B cell (primary cell): ENCODE data around the gene RAPH1. TPM values are rescaled to one million over a fixed set of nuclear protein-coding genes. Genes with fewer than 3 reads are reported as not detected.

ENCODE experiments used
- ATAC-seq: fragments of 200-7000 bp; cut with Tn5 transposase; one replicate; pipeline ENCODE4 v1.10.0; 2021; ENCODE audit warnings: low read depth, mild to moderate bottlenecking, moderate number of reproducible peaks, moderate library complexity
- CTCF ChIA-PET: fragments of 350-600 bp; sonication (Branson Sonifier 250); formaldehyde crosslinking; loops from one replicate; lab custom pipeline; 2021; ENCODE audit warnings: antibody characterized with exemption, inconsistent platforms; lab: Charles Lee
- POLR2A ChIA-PET: fragments of 350-600 bp; sonication (Branson Sonifier 250); formaldehyde crosslinking; loops from one replicate; lab custom pipeline; 2021; ENCODE audit warnings: antibody characterized with exemption; lab: Charles Lee
- DNase-seq: peaks from one replicate; pipeline ENCODE4 v3.0.0; 2013
- H2AFZ ChIP-seq: 2 replicates; pipeline ENCODE4 v1.6.1; 2012; ENCODE audit warnings: mild to moderate bottlenecking, low read depth, low read length; ENCODE audit not compliant: insufficient read depth, poor library complexity, severe bottlenecking
- H3K27ac ChIP-seq, 2 donors: 1 replicate in 1 of 2; 2 replicates in 1 of 2; pipeline ENCODE4 v1.5.1; 2012 to 2013; ENCODE audit warnings: low read length in 2 of 2, mild to moderate bottlenecking in 2 of 2, moderate library complexity in 1 of 2
- H3K27me3 ChIP-seq, 4 experiments: fragments of 200-600 bp in 1 of 4; sonication (generic) in 1 of 4; replicated peaks in 1 of 4; 1 replicate in 2 of 4; 2 replicates in 2 of 4; pipeline versions ENCODE4 v1.6.1 to v1.7.0; 2013 to 2016; ENCODE audit warnings: low read length in 3 of 4, mild to moderate bottlenecking in 2 of 4, mixed read lengths in 1 of 4, moderate library complexity in 1 of 4; ENCODE audit not compliant: insufficient read depth in 4 of 4, control insufficient read depth in 3 of 4; ENCODE audit errors: control extremely low read depth in 1 of 4
- H3K36me3 ChIP-seq, 2 experiments: replicated peaks in 1 of 2; 1 replicate in 1 of 2; 2 replicates in 1 of 2; pipeline versions ENCODE4 v1.6.1 to v1.7.1; 2013; ENCODE audit warnings: low read length in 1 of 2; ENCODE audit not compliant: insufficient read depth in 2 of 2, control insufficient read depth in 1 of 2; ENCODE audit errors: control extremely low read depth in 1 of 2, extremely low read depth in 1 of 2
- H3K4me1 ChIP-seq, 2 donors: fragments of 200-600 bp in 1 of 2; sonication (generic) in 1 of 2; 1 replicate in 1 of 2; 2 replicates in 1 of 2; pipeline versions ENCODE4 v1.5.1 to v1.6.1; 2013 to 2017; ENCODE audit warnings: low read length in 2 of 2; ENCODE audit not compliant: control insufficient read depth in 2 of 2, insufficient read depth in 2 of 2
- H3K4me2 ChIP-seq: replicated peaks from 2 replicates; pipeline ENCODE3; 2012; ENCODE audit warnings: mild to moderate bottlenecking, low read depth, low read length; ENCODE audit not compliant: poor library complexity, severe bottlenecking
- H3K4me3 ChIP-seq, 5 experiments: fragments of 200-600 bp in 1 of 5; sonication (generic) in 1 of 5; 1 replicate in 3 of 5; 2 replicates in 2 of 5; pipeline versions ENCODE4 v1.5.1 to v1.7.0; 2011 to 2016; ENCODE audit warnings: low read length in 4 of 5, mild to moderate bottlenecking in 4 of 5, low read depth in 2 of 5, control low read depth in 1 of 5, moderate library complexity in 1 of 5; ENCODE audit not compliant: insufficient read depth in 1 of 5; ENCODE audit errors: control extremely low read depth in 1 of 5, extremely low read depth in 1 of 5
- H3K79me2 ChIP-seq: fragments of 200-600 bp; sonication (generic); one replicate; pipeline ENCODE4 v1.6.0; 2016; ENCODE audit warnings: low read length; ENCODE audit not compliant: control insufficient read depth, insufficient read depth
- H3K9ac ChIP-seq: fragments of 200-600 bp; sonication (generic); 2 replicates; pipeline ENCODE4 v1.6.1; 2017; ENCODE audit warnings: mild to moderate bottlenecking, low read length, moderate library complexity
- H3K9me3 ChIP-seq, 3 donors: one replicate each; pipeline versions ENCODE4 v1.6.1 to v1.7.1; 2013; ENCODE audit warnings: low read length in 2 of 3; ENCODE audit not compliant: control insufficient read depth in 2 of 3, insufficient read depth in 1 of 3; ENCODE audit errors: control extremely low read depth in 1 of 3
- H4K20me1 ChIP-seq: 2 replicates; pipeline ENCODE4 v1.6.0; 2012; ENCODE audit warnings: mild to moderate bottlenecking, low read length; ENCODE audit not compliant: insufficient read depth, control insufficient read depth, poor library complexity, severe bottlenecking
- H3K27ac Mint-ChIP-seq: one replicate; pipeline ENCODE4 v1.8.0; 2021; ENCODE audit warnings: mixed read lengths
- H3K27me3 Mint-ChIP-seq: one replicate; pipeline ENCODE4 v1.8.0; 2021; ENCODE audit warnings: mixed read lengths
- H3K4me1 Mint-ChIP-seq: one replicate; pipeline ENCODE4 v1.8.0; 2021; ENCODE audit warnings: mixed read lengths
- H3K4me3 Mint-ChIP-seq: one replicate; pipeline ENCODE4 v1.8.0; 2021; ENCODE audit warnings: mixed read lengths
- H3K9me3 Mint-ChIP-seq: one replicate; pipeline ENCODE4 v1.8.0; 2022; ENCODE audit warnings: mixed read lengths; ENCODE audit not compliant: insufficient read depth
- EZH2 ChIP-seq: IDR thresholded peaks from 2 replicates; pipeline ENCODE4 v1.6.1; 2012; ENCODE audit warnings: borderline replicate concordance, low read depth, mild to moderate bottlenecking, moderate library complexity, low read length; ENCODE audit not compliant: insufficient read depth, poor library complexity, severe bottlenecking
- WGBS: methylation state at CpG from one replicate; pipeline ENCODE4 v1.1.5; 2013; ENCODE audit warnings: missing lambda C conversion rate; ENCODE audit not compliant: insufficient coverage; 5-methylcytosine and 5-hydroxymethylcytosine counted together
- intact Hi-C: fragments of 100-400 bp; cut with micrococcal nuclease; formaldehyde crosslinking; loops from one replicate; pipeline ENCODE4 v1.10.0; 2022
- polyA plus RNA-seq: library from polyadenylated mRNA; depleted of rRNA; stranded (reverse); fragments of >200 nt; gene quantifications from 2 replicates; pipeline ENCODE4 v1.2.3, GENCODE V29; 2012
- total RNA-seq, 2 donors: library from RNA; stranded (reverse); fragments of 120-200 nt in 1 of 2; gene quantifications; 1 replicate in 1 of 2; 2 replicates in 1 of 2; pipeline versions ENCODE4 v1.2.3 to v1.2.4, GENCODE V29; 2013 to 2022
- TF ChIP-seq, protein P1 (sequence below): fragments of 200-600 bp; IDR thresholded peaks from one replicate; pipeline ENCODE4 v1.8.0; 2022; ENCODE audit warnings: antibody characterized with exemption, mild to moderate bottlenecking

The RAPH1 gene
- total and polyA plus RNA-seq, 2 donors (not counting 1 experiment from before 2014, with no cell fraction given): 0.13 TPM; not detected in 1

- Histone ChIP-seq H3K27ac (no peak overlapping the region), H2AFZ (no peak overlapping the region), H3K4me3 (no peak overlapping the region), H3K79me2 (no peaks in the 10 kb centered on the region), H3K4me1 (no peaks in the 10 kb centered on the region), H3K9ac (no peak overlapping the region), H3K4me2 (no peak overlapping the region), H4K20me1 (no peaks in the 10 kb centered on the region), H3K36me3 (no peaks in the 10 kb centered on the region), H3K27me3 (peaks cover 0 to 10% (median 0%) of the 10 kb centered on the region in 4 experiments), H3K9me3 (no peaks in the 10 kb centered on the region)
- Mint-ChIP-seq H3K4me3 (no peak overlapping the region), H3K27me3 (peaks cover 23% of the 10 kb centered on the region), H3K9me3 (no peaks in the 10 kb centered on the region), H3K4me1 (no peaks in the 10 kb centered on the region), H3K27ac (no peak overlapping the region)
- TF ChIP-seq, protein P1, sequence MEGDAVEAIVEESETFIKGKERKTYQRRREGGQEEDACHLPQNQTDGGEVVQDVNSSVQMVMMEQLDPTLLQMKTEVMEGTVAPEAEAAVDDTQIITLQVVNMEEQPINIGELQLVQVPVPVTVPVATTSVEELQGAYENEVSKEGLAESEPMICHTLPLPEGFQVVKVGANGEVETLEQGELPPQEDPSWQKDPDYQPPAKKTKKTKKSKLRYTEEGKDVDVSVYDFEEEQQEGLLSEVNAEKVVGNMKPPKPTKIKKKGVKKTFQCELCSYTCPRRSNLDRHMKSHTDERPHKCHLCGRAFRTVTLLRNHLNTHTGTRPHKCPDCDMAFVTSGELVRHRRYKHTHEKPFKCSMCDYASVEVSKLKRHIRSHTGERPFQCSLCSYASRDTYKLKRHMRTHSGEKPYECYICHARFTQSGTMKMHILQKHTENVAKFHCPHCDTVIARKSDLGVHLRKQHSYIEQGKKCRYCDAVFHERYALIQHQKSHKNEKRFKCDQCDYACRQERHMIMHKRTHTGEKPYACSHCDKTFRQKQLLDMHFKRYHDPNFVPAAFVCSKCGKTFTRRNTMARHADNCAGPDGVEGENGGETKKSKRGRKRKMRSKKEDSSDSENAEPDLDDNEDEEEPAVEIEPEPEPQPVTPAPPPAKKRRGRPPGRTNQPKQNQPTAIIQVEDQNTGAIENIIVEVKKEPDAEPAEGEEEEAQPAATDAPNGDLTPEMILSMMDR: no peak
- TF ChIP-seq EZH2: no peak
- ChIA-PET POLR2A (no interaction called here), CTCF (interaction anchor here (0.6 kb wide), 1 partner anchor 10 kb away, joined by 3 read pairs; no protein-coding TSS in a partner anchor)
- intact Hi-C loops: no loop called here
- 67% methylated on average over 6 of the region's 8 CpGs for WGBS
- DNase-seq: peak; percentile 20
- ATAC-seq: no peak
Observed at GRCh38 chr2:203484266-203485112, 50.6 kb downstream of the RAPH1 start.

GRCh38 chr2:203480623-203481022 lies 54.5 kb downstream of the RAPH1 start:
- H3K27me3 Mint-ChIP-seq: peaks cover 23% of the 10 kb centered on the region
- POLR2A ChIA-PET: no interaction called here
- no peaks in the 10 kb centered on the region for H3K4me1 Mint-ChIP-seq
- no peaks in the 10 kb centered on the region for H3K9me3 ChIP-seq
- H3K4me3 Mint-ChIP-seq: no peak overlapping the region
- H3K27ac ChIP-seq: no peak overlapping the region
- no peak for DNase-seq
- TF ChIP-seq, protein P1: no peak
- no peak for TF ChIP-seq EZH2
- H4K20me1 ChIP-seq: no peaks in the 10 kb centered on the region
- intact Hi-C loops: no loop called here
- no peaks in the 10 kb centered on the region for H3K36me3 ChIP-seq
- no peak overlapping the region for H3K4me2 ChIP-seq
- no peaks in the 10 kb centered on the region for H3K79me2 ChIP-seq
- no peaks in the 10 kb centered on the region for H3K4me1 ChIP-seq
- H3K27me3 ChIP-seq: peaks cover 0 to 8% (median 0%) of the 10 kb centered on the region in 4 experiments
- no peak overlapping the region for H2AFZ ChIP-seq
- H3K9ac ChIP-seq: no peak overlapping the region
- 100% methylated on average over 1 of the region's 5 CpGs for WGBS
- no peak for ATAC-seq
- H3K9me3 Mint-ChIP-seq: no peaks in the 10 kb centered on the region
- no peak overlapping the region for H3K4me3 ChIP-seq
- no peak overlapping the region for H3K27ac Mint-ChIP-seq
- CTCF ChIA-PET: no interaction called here
